Endodermal cell (in vitro differentiated cells): ENCODE measurements around the gene STYK1. TPM values are rescaled to one million over a fixed set of nuclear protein-coding genes. Genes with fewer than 3 reads are reported as not detected.

Source experiments
- DNase-seq: peaks from one replicate; pipeline ENCODE4 v3.0.0-alpha.2; 2017
- H3K27ac ChIP-seq: 2 replicates; pipeline ENCODE4 v1.5.1; 2013; ENCODE audit warnings: mild to moderate bottlenecking, low read depth, low read length, moderate library complexity
- H3K27me3 ChIP-seq: 2 replicates; pipeline ENCODE4 v1.6.1; 2013; ENCODE audit warnings: mild to moderate bottlenecking, low read length, moderate library complexity; ENCODE audit not compliant: insufficient read depth, control insufficient read depth, poor library complexity, severe bottlenecking
- H3K36me3 ChIP-seq: 2 replicates; pipeline ENCODE4 v1.7.0; 2013; ENCODE audit warnings: mild to moderate bottlenecking, low read length, moderate library complexity; ENCODE audit not compliant: control insufficient read depth, insufficient read depth
- H3K4me1 ChIP-seq: one replicate; pipeline ENCODE4 v1.7.0; 2013; ENCODE audit warnings: low read length; ENCODE audit not compliant: control insufficient read depth, insufficient read depth
- H3K4me3 ChIP-seq: 2 replicates; pipeline ENCODE4 v1.5.1; 2013; ENCODE audit warnings: mild to moderate bottlenecking, low read length, moderate library complexity
- H3K9ac ChIP-seq: 2 replicates; pipeline ENCODE4 v1.6.1; 2013; ENCODE audit warnings: mild to moderate bottlenecking, low read length, moderate library complexity; ENCODE audit not compliant: poor library complexity, severe bottlenecking; ENCODE audit errors: extremely low read depth
- H3K9me3 ChIP-seq: 2 replicates; pipeline ENCODE4 v1.6.1; 2013; ENCODE audit warnings: mild to moderate bottlenecking, low read length, moderate library complexity; ENCODE audit not compliant: control insufficient read depth
- H3K27ac Mint-ChIP-seq: 2 replicates; pipeline ENCODE4 v1.8.0; 2020; ENCODE audit warnings: mixed read lengths
- H3K27me3 Mint-ChIP-seq: 2 replicates; pipeline ENCODE4 v1.8.0; 2021; ENCODE audit warnings: mild to moderate bottlenecking, mixed read lengths; ENCODE audit not compliant: insufficient read depth
- H3K36me3 Mint-ChIP-seq: 2 replicates; pipeline ENCODE4 v1.8.0; 2020; ENCODE audit warnings: low read depth, mixed read lengths
- H3K4me1 Mint-ChIP-seq: 2 replicates; pipeline ENCODE4 v1.8.0; 2020; ENCODE audit warnings: mixed read lengths
- H3K4me3 Mint-ChIP-seq: 2 replicates; pipeline ENCODE4 v1.8.0; 2020; ENCODE audit warnings: mild to moderate bottlenecking, moderate library complexity, mixed read lengths
- H3K9me3 Mint-ChIP-seq: 2 replicates; pipeline ENCODE4 v1.8.0; 2020; ENCODE audit warnings: mild to moderate bottlenecking, mixed read lengths
- CTCF ChIP-seq: fragments of 200-600 bp; sonication (generic); conservative IDR thresholded peaks from 2 replicates; pipeline ENCODE4 v1.5.0; 2021; ENCODE audit warnings: antibody characterized with exemption, mild to moderate bottlenecking
- WGBS, 2 experiments: methylation state at CpG; one replicate each; pipeline versions ENCODE4 v1.1.5 to v1.1.7; 2013; ENCODE audit warnings: missing lambda C conversion rate in 2 of 2, mixed read lengths in 1 of 2; ENCODE audit not compliant: insufficient coverage in 1 of 2, insufficient read length in 1 of 2; 5-methylcytosine and 5-hydroxymethylcytosine counted together
- total RNA-seq, 2 donors: library from RNA; stranded (reverse); fragmentation: NEBNext Ultra II Directional in 1 of 2; extraction: Animal tissue kit (Norgen Biotek cat#: 25700) in 1 of 2; gene quantifications; 2 replicates in 1 of 2; 3 replicates in 1 of 2; pipeline ENCODE4 v1.2.1, GENCODE V29; 2021

The STYK1 gene
- total RNA-seq, 2 donors from 2014 or later = 3.3 to 4.5 TPM

GRCh38 chr12:10716277-10716676, 42.4 kb upstream of the STYK1 start:
- no peak overlapping the region for H3K4me3 Mint-ChIP-seq
- Histone ChIP-seq H3K9me3 (no peaks in the 10 kb centered on the region), H3K4me1 (peaks cover 18% of the 10 kb centered on the region), H3K4me3 (no peak overlapping the region), H3K27me3 (no peaks in the 10 kb centered on the region), H3K36me3 (peaks cover 47% of the 10 kb centered on the region), H3K9ac (no peak overlapping the region), H3K27ac (no peak overlapping the region)
- peaks cover 55% of the 10 kb centered on the region for H3K4me1 Mint-ChIP-seq
- no peaks in the 10 kb centered on the region for H3K9me3 Mint-ChIP-seq
- no peak for DNase-seq
- no peaks in the 10 kb centered on the region for H3K27me3 Mint-ChIP-seq
- H3K36me3 Mint-ChIP-seq = peaks cover 45% of the 10 kb centered on the region
- 71 to 73% methylated on average over 1 to 2 of the region's 4 CpGs for WGBS, 2 experiments
- peak overlapping the region; percentile 58 for H3K27ac Mint-ChIP-seq
- no peak for TF ChIP-seq CTCF

- Histone ChIP-seq H3K9ac (no peak overlapping the region), H3K27me3 (no peaks in the 10 kb centered on the region), H3K36me3 (peaks cover 52% of the 10 kb centered on the region), H3K9me3 (no peaks in the 10 kb centered on the region), H3K27ac (no peak overlapping the region), H3K4me3 (no peak overlapping the region), H3K4me1 (peaks cover 18% of the 10 kb centered on the region)
- Mint-ChIP-seq H3K27me3 (no peaks in the 10 kb centered on the region), H3K36me3 (peaks cover 47% of the 10 kb centered on the region), H3K4me3 (no peak overlapping the region), H3K27ac (no peak overlapping the region), H3K9me3 (no peaks in the 10 kb centered on the region), H3K4me1 (peaks cover 48% of the 10 kb centered on the region)
- 99 to 100% methylated on average over 3 to 6 of the region's 6 CpGs for WGBS, 2 experiments
- no peak for DNase-seq
- TF ChIP-seq CTCF = no peak
These were observed 41.6 kb upstream of the STYK1 start for GRCh38 chr12:10715491-10715890.

- Mint-ChIP-seq H3K27me3 (no peaks in the 10 kb centered on the region), H3K4me1 (peaks cover 7% of the 10 kb centered on the region), H3K9me3 (no peaks in the 10 kb centered on the region), H3K4me3 (no peak overlapping the region), H3K36me3 (peaks cover 78% of the 10 kb centered on the region), H3K27ac (no peak overlapping the region)
- H3K27me3 ChIP-seq = no peaks in the 10 kb centered on the region
- no peak for TF ChIP-seq CTCF
- WGBS, 2 experiments = 93 to 100% methylated on average over 1 to 16 of the region's 16 CpGs
- peaks cover 85% of the 10 kb centered on the region for H3K36me3 ChIP-seq
- H3K4me3 ChIP-seq = no peak overlapping the region
- DNase-seq = no peak
- no peaks in the 10 kb centered on the region for H3K4me1 ChIP-seq
- no peak overlapping the region for H3K27ac ChIP-seq
- no peak overlapping the region for H3K9ac ChIP-seq
- no peaks in the 10 kb centered on the region for H3K9me3 ChIP-seq
These were observed 36.0 kb upstream of the STYK1 start for GRCh38 chr12:10709808-10710207.
